Activated T-cell treated with anti-CD3 and anti-CD28 coated beads, Interleukin-2, amount 50 U/mL, for 24 hours (primary cell): ENCODE results near the gene NCAM1.

Experiments
- DNase-seq: peaks from one replicate; pipeline ENCODE4 v3.0.0-alpha.2; 2020
- H3K27ac Mint-ChIP-seq: 2 replicates; pipeline ENCODE4 v1.8.0; 2020; ENCODE audit warnings: mild to moderate bottlenecking, mixed read lengths
- H3K27me3 Mint-ChIP-seq: 2 replicates; pipeline ENCODE4 v1.8.0; 2020; ENCODE audit warnings: mixed read lengths
- H3K36me3 Mint-ChIP-seq: 2 replicates; pipeline ENCODE4 v1.8.0; 2020; ENCODE audit warnings: low read depth, mixed read lengths
- H3K4me1 Mint-ChIP-seq: 2 replicates; pipeline ENCODE4 v1.8.0; 2020; ENCODE audit warnings: low read depth, mixed read lengths
- H3K4me3 Mint-ChIP-seq: 2 replicates; pipeline ENCODE4 v1.8.0; 2020; ENCODE audit warnings: mild to moderate bottlenecking, moderate library complexity, mixed read lengths
- H3K9me3 Mint-ChIP-seq: 2 replicates; pipeline ENCODE4 v1.8.0; 2020; ENCODE audit warnings: mixed read lengths

Gene NCAM1

GRCh38 chr11:112961751-112962578, 745 bp downstream of the NCAM1 start:
- Mint-ChIP-seq H3K27ac (no peak overlapping the region), H3K27me3 (peaks cover 78% of the 10 kb centered on the region), H3K4me3 (peak overlapping the region; percentile 71), H3K9me3 (no peaks in the 10 kb centered on the region), H3K36me3 (no peaks in the 10 kb centered on the region), H3K4me1 (peaks cover 15% of the 10 kb centered on the region)
- DNase-seq, result peak; percentile 36

- no peak overlapping the region for H3K27ac Mint-ChIP-seq
- DNase-seq, result no peak
- no peaks in the 10 kb centered on the region for H3K36me3 Mint-ChIP-seq
- peaks cover 15% of the 10 kb centered on the region for H3K4me1 Mint-ChIP-seq
- no peaks in the 10 kb centered on the region for H3K9me3 Mint-ChIP-seq
- H3K27me3 Mint-ChIP-seq, result peaks cover 75% of the 10 kb centered on the region
- peak overlapping the region; percentile 57 for H3K4me3 Mint-ChIP-seq
Observed at GRCh38 chr11:112962579-112963367, 1.6 kb downstream of the NCAM1 start.

GRCh38 chr11:112963368-112963955, 2.2 kb downstream of the NCAM1 start:
- no peak for DNase-seq
- Mint-ChIP-seq H3K36me3 (no peaks in the 10 kb centered on the region), H3K4me3 (no peak overlapping the region), H3K4me1 (peaks cover 15% of the 10 kb centered on the region), H3K9me3 (no peaks in the 10 kb centered on the region), H3K27me3 (peaks cover 68% of the 10 kb centered on the region), H3K27ac (no peak overlapping the region)

GRCh38 chr11:112965656-112966055, 4.4 kb downstream of the NCAM1 start:
- H3K4me1 Mint-ChIP-seq, result peaks cover 15% of the 10 kb centered on the region
- DNase-seq, result no peak
- peaks cover 60% of the 10 kb centered on the region for H3K27me3 Mint-ChIP-seq
- no peak overlapping the region for H3K4me3 Mint-ChIP-seq
- H3K36me3 Mint-ChIP-seq, result no peaks in the 10 kb centered on the region
- no peak overlapping the region for H3K27ac Mint-ChIP-seq
- no peaks in the 10 kb centered on the region for H3K9me3 Mint-ChIP-seq

- H3K4me1 Mint-ChIP-seq, result peaks cover 8% of the 10 kb centered on the region
- H3K4me3 Mint-ChIP-seq, result no peak overlapping the region
- no peaks in the 10 kb centered on the region for H3K36me3 Mint-ChIP-seq
- H3K27me3 Mint-ChIP-seq, result peaks cover 51% of the 10 kb centered on the region
- no peak overlapping the region for H3K27ac Mint-ChIP-seq
- no peak for DNase-seq
- H3K9me3 Mint-ChIP-seq, result no peaks in the 10 kb centered on the region
Observed at GRCh38 chr11:112966561-112966960, 5.3 kb downstream of the NCAM1 start.

GRCh38 chr11:112967082-112967481, 5.9 kb downstream of the NCAM1 start:
- Mint-ChIP-seq H3K4me3 (no peak overlapping the region), H3K4me1 (peaks cover 6% of the 10 kb centered on the region)
- no peak for DNase-seq

GRCh38 chr11:112968941-112969713, 7.9 kb downstream of the NCAM1 start:
- H3K36me3 Mint-ChIP-seq, result no peaks in the 10 kb centered on the region
- no peak for DNase-seq
- no peaks in the 10 kb centered on the region for H3K9me3 Mint-ChIP-seq
- H3K27ac Mint-ChIP-seq, result no peak overlapping the region
- H3K4me3 Mint-ChIP-seq, result no peak overlapping the region
- no peaks in the 10 kb centered on the region for H3K4me1 Mint-ChIP-seq
- peaks cover 37% of the 10 kb centered on the region for H3K27me3 Mint-ChIP-seq

More at GRCh38 chr11:112967082-112967481, 5.9 kb downstream of the NCAM1 start:
- H3K36me3 Mint-ChIP-seq, result no peaks in the 10 kb centered on the region
- peaks cover 48% of the 10 kb centered on the region for H3K27me3 Mint-ChIP-seq
- no peak overlapping the region for H3K27ac Mint-ChIP-seq
- no peaks in the 10 kb centered on the region for H3K9me3 Mint-ChIP-seq

- no peaks in the 10 kb centered on the region for H3K4me1 Mint-ChIP-seq
- H3K27ac Mint-ChIP-seq, result no peak overlapping the region
- H3K4me3 Mint-ChIP-seq, result no peak overlapping the region
- no peaks in the 10 kb centered on the region for H3K36me3 Mint-ChIP-seq
- H3K9me3 Mint-ChIP-seq, result no peaks in the 10 kb centered on the region
- H3K27me3 Mint-ChIP-seq, result peaks cover 26% of the 10 kb centered on the region
- DNase-seq, result no peak
Observed at GRCh38 chr11:112971195-112971594, 10.0 kb downstream of the NCAM1 start.

- H3K9me3 Mint-ChIP-seq, result no peaks in the 10 kb centered on the region
- no peak for DNase-seq
Observed at GRCh38 chr11:112971827-112972226, 10.6 kb downstream of the NCAM1 start.

GRCh38 chr11:112972399-112973145, 11.4 kb downstream of the NCAM1 start:
- Mint-ChIP-seq H3K4me1 (no peaks in the 10 kb centered on the region), H3K4me3 (no peak overlapping the region), H3K9me3 (no peaks in the 10 kb centered on the region), H3K27ac (no peak overlapping the region), H3K36me3 (no peaks in the 10 kb centered on the region), H3K27me3 (peaks cover 19% of the 10 kb centered on the region)
- no peak for DNase-seq

More at GRCh38 chr11:112971827-112972226, 10.6 kb downstream of the NCAM1 start:
- Mint-ChIP-seq H3K27ac (no peak overlapping the region), H3K36me3 (no peaks in the 10 kb centered on the region), H3K4me1 (no peaks in the 10 kb centered on the region), H3K27me3 (peaks cover 24% of the 10 kb centered on the region), H3K4me3 (no peak overlapping the region)

GRCh38 chr11:112975051-112975450, 13.8 kb downstream of the NCAM1 start:
- no peak overlapping the region for H3K4me3 Mint-ChIP-seq
- H3K9me3 Mint-ChIP-seq, result no peaks in the 10 kb centered on the region
- peaks cover 23% of the 10 kb centered on the region for H3K27me3 Mint-ChIP-seq
- no peaks in the 10 kb centered on the region for H3K4me1 Mint-ChIP-seq
- no peak overlapping the region for H3K27ac Mint-ChIP-seq
- no peak for DNase-seq
- no peaks in the 10 kb centered on the region for H3K36me3 Mint-ChIP-seq

GRCh38 chr11:112975493-112975892, 14.3 kb downstream of the NCAM1 start:
- H3K27me3 Mint-ChIP-seq, result peaks cover 21% of the 10 kb centered on the region

GRCh38 chr11:112977755-112978154, 16.5 kb downstream of the NCAM1 start:
- H3K27me3 Mint-ChIP-seq, result peaks cover 23% of the 10 kb centered on the region
- H3K4me3 Mint-ChIP-seq, result no peak overlapping the region
- no peak for DNase-seq
- no peaks in the 10 kb centered on the region for H3K4me1 Mint-ChIP-seq
- H3K36me3 Mint-ChIP-seq, result no peaks in the 10 kb centered on the region
- H3K9me3 Mint-ChIP-seq, result no peaks in the 10 kb centered on the region
- no peak overlapping the region for H3K27ac Mint-ChIP-seq

More at GRCh38 chr11:112975493-112975892, 14.3 kb downstream of the NCAM1 start:
- no peak overlapping the region for H3K4me3 Mint-ChIP-seq
- no peaks in the 10 kb centered on the region for H3K9me3 Mint-ChIP-seq
- H3K36me3 Mint-ChIP-seq, result no peaks in the 10 kb centered on the region
- DNase-seq, result no peak
- no peaks in the 10 kb centered on the region for H3K4me1 Mint-ChIP-seq
- H3K27ac Mint-ChIP-seq, result no peak overlapping the region
